Activated T-helper 2 cell treated with anti-CD3 and anti-CD28 coated beads, Interferon-gamma antibody, Interleukin-2, Interleukin-4, amounts not matched to agents 10 μg/mL and 5 μg/mL and 100 μg/mL, durations not matched to agents 14 hours and 24 hours and 36 hours (primary cell): ENCODE results near the gene WIPF2. TPM values are rescaled to one million over a fixed set of nuclear protein-coding genes. Genes with fewer than 3 reads are reported as not detected.
A peak's percentile ranks its signal among the peaks of the same experiment; 100 is the strongest.

Experiments used
- DNase-seq: peaks from one replicate; pipeline ENCODE4 v3.0.0; 2021; ENCODE audit warnings: low spot score
- H3K27ac Mint-ChIP-seq: one replicate; pipeline ENCODE4 v1.8.0; 2021; ENCODE audit warnings: mixed read lengths
- H3K27me3 Mint-ChIP-seq: one replicate; pipeline ENCODE4 v1.8.0; 2021; ENCODE audit warnings: low read depth, mixed read lengths
- H3K36me3 Mint-ChIP-seq: one replicate; pipeline ENCODE4 v1.8.0; 2021; ENCODE audit warnings: low read depth, mixed read lengths
- H3K4me1 Mint-ChIP-seq: one replicate; pipeline ENCODE4 v1.8.0; 2021; ENCODE audit warnings: low read depth, mixed read lengths
- H3K4me3 Mint-ChIP-seq: one replicate; pipeline ENCODE4 v1.8.0; 2021; ENCODE audit warnings: low read depth, mild to moderate bottlenecking, moderate library complexity, mixed read lengths
- H3K9me3 Mint-ChIP-seq: one replicate; pipeline ENCODE4 v1.8.0; 2021; ENCODE audit warnings: mixed read lengths
- intact Hi-C: fragments of 100-400 bp; cut with micrococcal nuclease; formaldehyde crosslinking; loops from one replicate; pipeline ENCODE4 v1.15.1; 2023
- total RNA-seq: library from RNA; stranded (reverse); gene quantifications from 2 replicates; pipeline ENCODE4 v1.2.3, GENCODE V29; 2022

Gene WIPF2
- total RNA-seq, 1 donor from 2014 or later, result 27.2 TPM

DNA sequence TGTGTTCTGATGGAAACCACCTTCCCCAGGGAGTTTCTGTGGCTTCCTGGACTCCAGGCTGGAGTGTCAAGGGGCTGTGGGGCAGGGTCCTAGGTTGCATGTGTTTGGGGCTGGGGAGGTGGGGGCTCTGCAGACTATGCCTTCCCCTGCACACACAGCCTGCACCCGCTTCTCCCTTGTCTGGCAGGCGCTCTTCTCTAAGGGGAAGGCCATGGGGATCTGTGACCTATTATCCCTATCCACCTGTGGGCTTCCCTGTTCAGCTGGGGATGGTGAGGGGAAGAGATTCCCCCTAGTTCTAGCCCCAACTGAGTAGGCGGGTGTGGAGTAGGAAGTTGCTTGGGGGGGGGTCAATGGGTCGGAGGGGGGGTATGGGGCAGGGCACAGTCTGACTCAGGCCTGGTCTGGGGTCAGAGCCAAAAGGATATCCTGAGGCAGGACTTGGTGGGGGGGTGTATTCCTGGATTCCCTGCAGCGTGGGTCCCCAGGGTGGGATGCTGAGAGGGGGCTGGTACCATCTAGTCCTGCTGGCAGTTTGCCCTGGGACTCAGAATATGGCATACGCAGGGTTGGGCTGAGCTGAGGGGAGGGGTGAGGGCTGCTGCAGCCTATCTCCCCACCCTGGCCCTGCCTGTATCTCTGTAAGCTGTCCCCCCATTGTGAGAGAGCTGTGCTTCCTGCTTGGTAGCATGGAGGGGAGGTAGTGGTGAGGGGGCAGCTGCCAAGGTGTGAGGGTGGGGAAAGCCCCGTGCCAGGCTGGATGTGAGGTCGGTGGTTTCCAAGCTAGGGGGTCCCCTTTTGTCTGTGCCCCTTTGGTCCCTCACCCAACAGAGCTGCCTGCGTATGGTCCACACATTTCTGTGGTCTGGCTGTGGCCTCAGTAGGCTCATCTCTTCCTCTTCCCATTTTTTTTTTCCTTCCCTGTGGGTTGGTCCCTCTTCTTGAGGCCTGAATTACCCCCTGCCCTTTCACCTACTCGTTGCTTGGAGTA is 104.6 kb downstream of the WIPF2 start:
- H3K27ac Mint-ChIP-seq, result peak overlapping the region; percentile 99
- intact Hi-C loops, result loop anchor here (2.0 to 5.0 kb wide), 2 partner anchors 17 to 219 kb away; no protein-coding TSS in a partner anchor
- no peaks in the 10 kb centered on the region for H3K27me3 Mint-ChIP-seq
- peaks cover 4% of the 10 kb centered on the region for H3K36me3 Mint-ChIP-seq
- peak overlapping the region; percentile 92 for H3K4me3 Mint-ChIP-seq
- H3K9me3 Mint-ChIP-seq, result no peaks in the 10 kb centered on the region
- peaks cover 74% of the 10 kb centered on the region for H3K4me1 Mint-ChIP-seq
- no peak for DNase-seq

DNA sequence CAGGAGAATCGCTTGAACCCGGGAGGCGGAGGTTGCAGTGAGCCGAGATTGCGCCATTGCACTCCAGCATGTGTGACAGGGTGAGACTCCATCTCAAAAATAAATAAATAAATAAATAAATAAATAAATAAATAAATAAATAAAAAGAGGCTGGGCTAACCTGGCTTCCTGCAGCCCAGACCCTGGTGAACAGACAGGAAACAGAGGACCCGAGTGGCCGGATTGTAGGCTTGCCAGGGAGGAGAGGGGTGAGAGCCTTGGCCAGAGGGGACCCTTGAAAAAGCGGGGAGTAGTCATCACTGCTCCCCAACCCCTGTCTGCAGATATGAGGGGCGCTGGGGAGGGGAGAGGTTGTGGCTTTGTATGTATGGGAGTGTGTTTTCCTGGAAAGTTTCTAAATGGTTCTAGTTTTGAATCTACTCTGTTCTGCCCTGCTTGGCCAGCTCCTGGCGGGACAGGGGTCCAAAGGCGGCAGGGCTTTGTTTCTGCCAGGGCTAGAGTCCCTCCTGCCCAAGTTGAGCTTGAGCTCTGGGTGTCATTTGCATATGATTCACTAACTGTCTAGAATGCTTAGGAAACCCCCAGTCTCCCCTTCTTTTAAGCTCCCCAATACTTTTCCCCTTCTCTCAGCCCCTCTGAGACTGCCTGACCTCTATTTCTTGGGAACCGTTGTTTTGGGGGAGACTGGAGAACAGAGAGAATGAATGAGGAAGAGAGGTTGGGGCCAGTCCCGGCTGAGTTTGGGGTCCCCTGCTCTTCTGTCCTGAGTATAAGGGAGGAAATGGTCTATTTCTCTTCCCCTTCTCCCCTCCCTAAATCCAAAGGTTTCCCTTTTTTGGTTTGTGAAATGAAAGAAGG is 106.3 kb downstream of the WIPF2 start:
- intact Hi-C loops, result no loop called here
- Mint-ChIP-seq H3K9me3 (no peaks in the 10 kb centered on the region), H3K27me3 (no peaks in the 10 kb centered on the region), H3K27ac (peak overlapping the region; percentile 99), H3K36me3 (peaks cover 11% of the 10 kb centered on the region), H3K4me3 (peak overlapping the region; percentile 77), H3K4me1 (peaks cover 79% of the 10 kb centered on the region)
- no peak for DNase-seq

- intact Hi-C loops, result no loop called here
- Mint-ChIP-seq H3K27ac (peak overlapping the region; percentile 99), H3K4me1 (peaks cover 81% of the 10 kb centered on the region), H3K27me3 (no peaks in the 10 kb centered on the region), H3K9me3 (no peaks in the 10 kb centered on the region), H3K36me3 (peaks cover 16% of the 10 kb centered on the region), H3K4me3 (peak overlapping the region; percentile 77)
- DNase-seq, result no peak
These were observed 107.1 kb downstream of the WIPF2 start for GRCh38 chr17:40326014-40326831.

- peaks cover 22% of the 10 kb centered on the region for H3K36me3 Mint-ChIP-seq
These were observed 107.7 kb downstream of the WIPF2 start for GRCh38 chr17:40326832-40327199.

GRCh38 chr17:40327244-40327729 is 108.2 kb downstream of the WIPF2 start:
- Mint-ChIP-seq H3K4me3 (peak overlapping the region; percentile 46), H3K27ac (peak overlapping the region; percentile 99), H3K9me3 (no peaks in the 10 kb centered on the region), H3K36me3 (peaks cover 24% of the 10 kb centered on the region), H3K27me3 (no peaks in the 10 kb centered on the region), H3K4me1 (peaks cover 81% of the 10 kb centered on the region)
- DNase-seq, result no peak
- intact Hi-C loops, result no loop called here

More at GRCh38 chr17:40326832-40327199, 107.7 kb downstream of the WIPF2 start:
- H3K4me3 Mint-ChIP-seq, result peak overlapping the region; percentile 77
- DNase-seq, result no peak
- peaks cover 81% of the 10 kb centered on the region for H3K4me1 Mint-ChIP-seq
- H3K27me3 Mint-ChIP-seq, result no peaks in the 10 kb centered on the region
- H3K9me3 Mint-ChIP-seq, result no peaks in the 10 kb centered on the region
- H3K27ac Mint-ChIP-seq, result peak overlapping the region; percentile 99
- intact Hi-C loops, result no loop called here

GRCh38 chr17:40327735-40328385 is 108.8 kb downstream of the WIPF2 start:
- Mint-ChIP-seq H3K9me3 (no peaks in the 10 kb centered on the region), H3K36me3 (peaks cover 28% of the 10 kb centered on the region), H3K27me3 (no peaks in the 10 kb centered on the region), H3K4me1 (peaks cover 83% of the 10 kb centered on the region), H3K4me3 (peak overlapping the region; percentile 46), H3K27ac (peak overlapping the region; percentile 99)
- intact Hi-C loops, result no loop called here
- DNase-seq, result no peak

DNA sequence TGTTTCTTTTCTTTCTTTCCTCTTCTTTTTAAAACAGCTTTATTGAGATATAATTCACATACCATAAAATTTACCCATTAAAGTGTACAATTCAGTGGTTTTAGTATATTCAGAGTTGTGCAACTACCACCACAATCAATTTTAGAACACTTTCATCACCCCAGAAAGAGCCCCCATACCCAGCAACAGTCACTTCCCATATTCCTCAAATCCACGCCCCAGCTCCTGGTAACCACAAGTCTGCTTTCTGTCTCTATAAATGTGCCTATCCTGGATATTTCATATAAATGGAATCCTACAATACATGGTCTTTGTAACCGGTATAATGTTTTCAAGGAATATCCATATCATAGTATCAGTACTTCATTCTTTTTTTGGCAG is 109.3 kb downstream of the WIPF2 start:
- H3K9me3 Mint-ChIP-seq, result no peaks in the 10 kb centered on the region
- H3K27me3 Mint-ChIP-seq, result no peaks in the 10 kb centered on the region
- H3K4me1 Mint-ChIP-seq, result peaks cover 78% of the 10 kb centered on the region
- intact Hi-C loops, result no loop called here
- H3K36me3 Mint-ChIP-seq, result peaks cover 34% of the 10 kb centered on the region
- DNase-seq, result no peak
- H3K27ac Mint-ChIP-seq, result peak overlapping the region; percentile 26
- no peak overlapping the region for H3K4me3 Mint-ChIP-seq

- Mint-ChIP-seq H3K4me3 (peak overlapping the region; percentile 61), H3K36me3 (peaks cover 47% of the 10 kb centered on the region), H3K27me3 (no peaks in the 10 kb centered on the region), H3K9me3 (no peaks in the 10 kb centered on the region), H3K4me1 (peaks cover 82% of the 10 kb centered on the region), H3K27ac (peak overlapping the region; percentile 74)
- intact Hi-C loops, result no loop called here
- DNase-seq, result no peak
These were observed 111.0 kb downstream of the WIPF2 start for GRCh38 chr17:40329839-40330794.

DNA sequence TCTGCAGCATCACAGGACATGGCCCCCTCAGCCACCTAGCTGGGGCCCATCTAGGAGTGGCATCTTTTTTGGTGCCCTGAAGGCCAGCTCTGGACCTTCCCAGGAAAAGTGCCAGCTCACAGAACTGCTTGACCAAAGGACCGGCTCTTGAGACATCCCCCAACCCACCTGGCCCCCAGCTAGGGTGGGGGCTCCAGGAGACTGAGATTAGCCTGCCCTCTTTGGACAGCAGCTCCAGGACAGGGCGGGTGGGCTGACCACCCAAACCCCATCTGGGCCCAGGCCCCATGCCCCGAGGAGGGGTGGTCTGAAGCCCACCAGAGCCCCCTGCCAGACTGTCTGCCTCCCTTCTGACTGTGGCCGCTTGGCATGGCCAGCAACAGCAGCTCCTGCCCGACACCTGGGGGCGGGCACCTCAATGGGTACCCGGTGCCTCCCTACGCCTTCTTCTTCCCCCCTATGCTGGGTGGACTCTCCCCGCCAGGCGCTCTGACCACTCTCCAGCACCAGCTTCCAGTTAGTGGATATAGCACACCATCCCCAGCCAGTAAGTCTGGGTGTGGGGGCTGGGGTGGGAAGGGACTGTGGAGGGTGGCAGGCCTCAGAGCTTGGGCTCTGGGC is 111.9 kb downstream of the WIPF2 start:
- peaks cover 49% of the 10 kb centered on the region for H3K36me3 Mint-ChIP-seq
- H3K27me3 Mint-ChIP-seq, result no peaks in the 10 kb centered on the region
- intact Hi-C loops, result no loop called here
- H3K4me1 Mint-ChIP-seq, result peaks cover 76% of the 10 kb centered on the region
- H3K4me3 Mint-ChIP-seq, result peak overlapping the region; percentile 50
- no peak for DNase-seq
- no peaks in the 10 kb centered on the region for H3K9me3 Mint-ChIP-seq
- H3K27ac Mint-ChIP-seq, result peak overlapping the region; percentile 74

DNA sequence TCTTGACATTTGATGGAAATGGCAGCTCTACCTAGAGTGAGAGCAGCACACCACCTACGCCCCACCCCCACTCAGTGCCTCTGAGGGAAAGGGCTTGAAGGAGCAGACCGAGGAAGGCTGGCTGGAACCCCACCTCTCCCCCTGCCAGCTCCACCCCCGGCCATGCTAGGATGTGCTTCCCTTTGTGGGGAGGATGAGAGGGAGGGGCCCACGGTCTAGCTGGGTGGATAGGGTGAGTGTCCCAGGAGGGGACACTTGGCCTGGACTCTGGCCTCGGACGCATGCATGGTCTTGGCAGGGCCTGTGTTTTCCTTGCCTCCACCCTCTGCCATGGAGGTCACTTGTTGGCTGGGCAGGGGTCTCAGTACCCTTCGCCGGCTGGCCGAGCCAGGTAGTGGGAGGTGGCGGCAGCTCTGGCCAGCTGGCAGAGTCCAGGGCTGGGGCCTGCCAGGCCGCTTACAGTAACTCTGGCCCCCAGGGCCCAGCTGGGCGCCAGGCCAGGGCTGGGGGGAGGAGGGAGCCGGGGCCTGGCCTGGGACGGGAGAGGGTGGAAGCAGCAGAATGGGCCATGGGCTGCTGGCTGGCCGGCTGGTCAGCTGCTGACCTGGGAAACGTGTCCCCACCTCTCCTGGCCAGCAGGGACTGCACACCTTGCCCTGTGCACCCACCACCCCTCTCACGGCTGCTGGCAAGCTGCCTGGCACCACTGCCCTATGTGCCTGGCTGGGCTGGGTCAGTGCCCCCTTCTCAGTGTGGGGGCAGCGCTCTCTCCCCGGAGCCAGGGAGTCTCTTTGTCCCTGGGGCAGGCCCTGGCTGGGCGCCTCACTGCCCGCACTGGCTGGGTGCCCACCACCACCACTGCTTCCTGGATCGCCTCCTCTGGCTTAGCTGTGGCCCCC is 112.9 kb downstream of the WIPF2 start:
- peaks cover 68% of the 10 kb centered on the region for H3K4me1 Mint-ChIP-seq
- peaks cover 49% of the 10 kb centered on the region for H3K36me3 Mint-ChIP-seq
- no peaks in the 10 kb centered on the region for H3K27me3 Mint-ChIP-seq
- intact Hi-C loops, result no loop called here
- H3K9me3 Mint-ChIP-seq, result no peaks in the 10 kb centered on the region
- peak overlapping the region; percentile 79 for H3K27ac Mint-ChIP-seq
- DNase-seq, result no peak
- H3K4me3 Mint-ChIP-seq, result peak overlapping the region; percentile 50
